Measurements from ENCODE around the gene GRM2.

DNA sequence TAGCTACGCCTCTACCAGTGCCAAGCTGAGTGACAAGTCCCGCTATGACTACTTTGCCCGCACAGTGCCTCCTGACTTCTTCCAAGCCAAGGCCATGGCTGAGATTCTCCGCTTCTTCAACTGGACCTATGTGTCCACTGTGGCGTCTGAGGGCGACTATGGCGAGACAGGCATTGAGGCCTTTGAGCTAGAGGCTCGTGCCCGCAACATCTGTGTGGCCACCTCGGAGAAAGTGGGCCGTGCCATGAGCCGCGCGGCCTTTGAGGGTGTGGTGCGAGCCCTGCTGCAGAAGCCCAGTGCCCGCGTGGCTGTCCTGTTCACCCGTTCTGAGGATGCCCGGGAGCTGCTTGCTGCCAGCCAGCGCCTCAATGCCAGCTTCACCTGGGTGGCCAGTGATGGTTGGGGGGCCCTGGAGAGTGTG, 5.7 kb downstream of the GRM2 start:
- TF ChIP-seq HDGF (IDR thresholded peaks at IDR 0.05; ENCODE audit: borderline replicate concordance), result no peak
- no peak for TF ChIP-seq FOXA1 (IDR thresholded peaks at IDR 0.05)
- no peak for TF ChIP-seq TARDBP (IDR thresholded peaks at IDR 0.05)
- no peak for TF ChIP-seq SUZ12 (IDR thresholded peaks at IDR 0.05)
- TF ChIP-seq BHLHE40 (IDR thresholded peaks at IDR 0.05; ENCODE audit: borderline replicate concordance), result no peak
- no peak for TF ChIP-seq ARNT (IDR thresholded peaks at IDR 0.05)
